GM18907 (cell line): ENCODE results near the gene GRK1.
A peak's percentile ranks its signal among the peaks of the same experiment; 100 is the strongest.
"Not testable (repeated sequence)": the region's sequence is repeated elsewhere in the genome, so short reads cannot be mapped to it uniquely, and the experiment has no call there.

Source experiments
- ATAC-seq: cut with Tn5 transposase; IDR thresholded peaks from one replicate; pipeline ENCODE4 v1.9.1; 2021; ENCODE audit warnings: mild to moderate bottlenecking, moderate library complexity; ENCODE audit not compliant: unreplicated experiment

The GRK1 gene

DNA sequence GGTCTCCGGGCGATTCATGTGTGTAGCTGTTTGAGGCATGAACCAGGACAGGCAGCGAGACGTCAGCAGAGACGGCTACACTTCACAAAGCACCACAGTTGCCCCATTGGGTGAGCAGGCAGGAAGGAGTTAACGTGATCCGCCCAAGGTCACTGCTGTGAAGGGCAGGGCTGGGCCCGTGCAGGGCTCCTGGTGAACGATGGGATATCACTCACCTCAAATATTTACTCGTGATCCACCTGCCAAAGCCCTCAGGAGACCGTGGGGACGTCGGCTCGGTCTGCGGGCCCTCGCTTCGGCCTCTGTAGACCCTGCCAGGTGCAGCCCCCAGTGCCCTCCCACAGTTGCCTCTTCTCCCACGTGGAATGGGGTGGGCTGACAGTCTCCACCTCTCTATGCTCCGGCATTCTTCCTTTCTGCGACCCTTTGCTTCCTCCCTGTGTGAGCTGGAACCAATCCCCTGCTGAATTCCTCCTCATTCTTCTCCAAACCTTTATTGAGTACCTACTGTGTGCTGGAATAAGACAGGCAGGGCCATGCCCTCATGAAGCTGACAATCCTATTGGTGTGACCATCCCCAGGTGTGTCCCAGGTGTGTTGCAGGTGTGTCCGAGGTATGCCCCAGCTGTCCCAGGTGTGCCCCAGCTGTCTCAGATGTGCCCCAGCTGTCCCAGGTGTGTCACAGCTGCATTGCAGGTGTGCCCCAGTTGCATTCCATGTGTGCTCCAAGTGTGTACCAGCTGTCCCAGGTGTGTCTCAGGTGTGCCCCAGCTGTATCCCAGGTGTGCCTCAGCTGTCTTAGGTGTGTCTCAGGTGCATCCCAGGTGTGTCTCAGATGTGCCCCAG is 2.0 kb upstream of the GRK1 start:
- no peak for ATAC-seq

DNA sequence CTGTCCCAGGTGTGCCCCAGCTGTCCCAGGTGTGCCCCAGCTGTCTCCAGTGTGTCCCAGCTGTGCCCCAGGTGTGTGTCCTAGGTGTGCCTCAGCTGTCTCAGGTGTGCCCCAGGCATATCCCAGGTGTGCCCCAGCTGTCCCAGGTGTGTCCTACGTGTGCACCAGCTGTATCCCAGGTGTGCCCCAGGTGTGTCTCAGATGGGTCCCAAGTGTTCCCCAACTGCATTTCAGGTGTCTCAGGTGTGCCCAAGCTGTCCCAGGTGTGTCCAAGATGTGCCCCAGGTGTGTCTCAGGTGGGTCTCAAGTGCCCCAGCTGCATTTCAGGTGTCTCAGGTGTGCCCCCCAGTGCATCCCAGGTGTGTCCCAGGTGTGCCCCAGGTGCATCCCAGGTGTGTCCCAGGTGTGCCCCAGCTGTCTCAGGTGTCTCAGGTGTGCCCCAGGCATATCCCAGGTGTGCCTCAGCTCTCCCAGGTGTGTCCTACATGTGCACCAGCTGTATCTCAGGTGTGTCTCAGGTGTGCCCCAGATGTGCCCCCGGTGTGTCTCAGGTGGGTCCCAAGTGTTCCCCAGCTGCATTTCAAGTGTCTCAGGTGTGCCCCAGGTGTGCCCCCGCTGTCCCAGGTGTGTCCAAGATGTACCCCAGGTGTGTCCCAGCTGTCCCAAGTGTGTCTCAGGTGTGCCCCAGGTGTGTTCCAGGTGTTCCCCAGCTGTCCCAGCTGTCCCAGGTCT is 1.3 kb upstream of the GRK1 start:
- no peak for ATAC-seq

- ATAC-seq, result no peak
Measured at GRCh38 chr13:113666329-113666670, 719 bp upstream of the GRK1 start.

GRCh38 chr13:113667771-113668490 is 912 bp downstream of the GRK1 start:
- no peak for ATAC-seq

GRCh38 chr13:113668491-113668971 is 1.5 kb downstream of the GRK1 start:
- no peak for ATAC-seq

- no peak for ATAC-seq
Measured at GRCh38 chr13:113669231-113669754, 2.3 kb downstream of the GRK1 start.

- no peak for ATAC-seq
Measured at GRCh38 chr13:113669755-113670341, 2.8 kb downstream of the GRK1 start.

- ATAC-seq, result no peak
Measured at GRCh38 chr13:113670541-113670940, 3.5 kb downstream of the GRK1 start.

DNA sequence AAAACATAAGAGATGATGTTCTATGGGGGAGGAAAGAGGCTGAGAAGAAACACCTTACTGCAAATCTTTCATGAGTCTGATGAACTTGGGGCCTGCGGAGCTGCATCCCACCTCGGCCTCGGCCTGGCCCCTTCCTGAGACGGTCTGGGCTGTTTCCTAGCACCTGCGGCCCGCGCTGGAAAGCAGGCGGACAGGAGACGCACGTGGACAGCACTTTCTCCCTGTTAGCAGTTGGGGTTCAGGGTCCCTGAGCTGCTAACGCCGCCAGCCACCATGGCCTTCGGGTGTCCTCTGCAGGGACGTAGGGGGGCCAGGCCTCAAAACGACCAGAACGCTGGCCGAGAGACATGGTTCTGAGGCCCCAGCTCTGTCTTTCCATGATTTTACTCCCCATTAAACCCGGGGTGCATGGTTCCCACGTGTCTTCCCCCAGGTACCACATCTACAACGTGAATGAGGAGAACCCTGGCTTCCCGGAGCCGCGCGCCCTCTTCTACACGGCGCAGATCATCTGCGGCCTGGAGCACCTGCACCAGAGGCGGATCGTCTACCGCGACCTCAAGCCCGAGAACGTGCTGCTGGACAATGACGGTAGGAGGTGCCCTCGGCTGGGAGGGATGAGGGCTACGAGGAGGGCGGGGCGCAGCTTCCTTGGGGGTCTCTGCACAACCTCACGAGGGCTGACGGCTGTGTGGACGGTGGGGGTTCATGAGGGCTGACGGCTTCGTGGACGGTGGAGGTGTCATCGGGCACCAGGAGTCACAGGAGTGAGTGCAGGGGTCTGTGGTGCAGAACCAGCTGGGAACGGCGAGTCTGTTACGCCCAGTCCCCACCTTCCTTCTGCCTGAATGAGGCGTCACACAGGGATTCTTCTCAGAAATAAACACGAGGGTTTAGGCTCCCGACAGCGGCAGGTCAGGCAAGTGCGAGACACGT is 4.3 kb downstream of the GRK1 start:
- no peak for ATAC-seq

GRCh38 chr13:113672002-113672651 is 5.1 kb downstream of the GRK1 start:
- no peak for ATAC-seq

DNA sequence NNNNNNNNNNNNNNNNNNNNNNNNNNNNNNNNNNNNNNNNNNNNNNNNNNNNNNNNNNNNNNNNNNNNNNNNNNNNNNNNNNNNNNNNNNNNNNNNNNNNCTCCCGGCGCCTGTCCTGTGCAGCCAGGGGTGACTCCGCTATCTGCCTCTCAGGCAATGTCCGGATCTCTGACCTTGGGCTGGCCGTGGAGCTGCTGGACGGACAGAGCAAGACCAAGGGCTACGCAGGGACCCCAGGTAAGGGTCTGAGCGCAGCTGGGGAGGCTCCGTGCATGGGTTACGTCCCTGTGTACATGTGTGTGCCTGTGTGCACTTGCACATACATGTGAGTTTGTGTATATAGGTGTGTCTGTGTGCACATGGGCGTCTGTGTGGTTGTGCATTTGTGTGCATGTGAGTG is 55.9 kb downstream of the GRK1 start:
- ATAC-seq, result no peak

- ATAC-seq, result no peak
Measured at GRCh38 chr13:113723410-113724015, 56.5 kb downstream of the GRK1 start.

- ATAC-seq, result peak; percentile 14
Measured at GRCh38 chr13:113724016-113724758, 57.2 kb downstream of the GRK1 start.

- peak; percentile 84 for ATAC-seq
Measured at GRCh38 chr13:113724780-113725315, 57.8 kb downstream of the GRK1 start.

GRCh38 chr13:113725329-113726105 is 58.5 kb downstream of the GRK1 start:
- ATAC-seq, result not testable (repeated sequence)

GRCh38 chr13:113726106-113726821 is 59.2 kb downstream of the GRK1 start:
- not testable (repeated sequence) for ATAC-seq
